GM18505 (cell line): ENCODE data around the gene THADA.

Source experiments
- ATAC-seq: cut with Tn5 transposase; IDR thresholded peaks from one replicate; pipeline ENCODE4 v1.9.1; 2021; ENCODE audit not compliant: unreplicated experiment
- POLR2A ChIP-seq: IDR thresholded peaks from 4 replicates; pipeline ENCODE4 v1.6.1; 2011; ENCODE audit warnings: borderline replicate concordance; ENCODE audit not compliant: insufficient read depth, insufficient read length; ENCODE audit errors: extremely low read depth

The THADA gene

GRCh38 chr2:43222475-43223309 lies 373.1 kb downstream of the THADA start:
- TF ChIP-seq POLR2A, result no peak
- no peak for ATAC-seq

- peak; percentile 61 for TF ChIP-seq POLR2A
- no peak for ATAC-seq
Observed at GRCh38 chr2:43221763-43222474, 373.9 kb downstream of the THADA start.

GRCh38 chr2:43221124-43221762 lies 374.6 kb downstream of the THADA start:
- ATAC-seq, result no peak
- peak; percentile 31 for TF ChIP-seq POLR2A

GRCh38 chr2:43220760-43221123 lies 375.1 kb downstream of the THADA start:
- no peak for TF ChIP-seq POLR2A
- ATAC-seq, result no peak

- TF ChIP-seq POLR2A, result no peak
Observed at GRCh38 chr2:43220229-43220751, 375.5 kb downstream of the THADA start.

GRCh38 chr2:43219383-43220228 lies 376.2 kb downstream of the THADA start:
- ATAC-seq, result peak; percentile 46
- peak; percentile 80 for TF ChIP-seq POLR2A

More at GRCh38 chr2:43220229-43220751, 375.5 kb downstream of the THADA start:
- ATAC-seq, result no peak

GRCh38 chr2:43218702-43219382 lies 377.0 kb downstream of the THADA start:
- ATAC-seq, result peak; percentile 29
- TF ChIP-seq POLR2A, result no peak

- no peak for ATAC-seq
- no peak for TF ChIP-seq POLR2A
Observed at GRCh38 chr2:43218155-43218701, 377.6 kb downstream of the THADA start.

GRCh38 chr2:43217228-43218154 lies 378.3 kb downstream of the THADA start:
- TF ChIP-seq POLR2A, result no peak
- no peak for ATAC-seq

GRCh38 chr2:43216629-43217028 lies 379.2 kb downstream of the THADA start:
- ATAC-seq, result no peak
- no peak for TF ChIP-seq POLR2A
